ENCODE data around the gene DPP10. TPM values are rescaled to one million over a fixed set of nuclear protein-coding genes. Genes with fewer than 3 reads are reported as not detected.

DPP10 gene
- total RNA-seq, 1 donor from 2014 or later, result 1.1 TPM

GRCh38 chr2:115314119-115314518 is 871.7 kb downstream of the DPP10 start:
- Histone ChIP-seq H4K20me1 (ENCODE audit: insufficient read depth, low read length) (no peaks in the 10 kb centered on the region), H3K9me3 (ENCODE audit: insufficient read depth, low read depth, low read length) (no peaks in the 10 kb centered on the region), H3K27ac (ENCODE audit: low read depth, low read length) (no peak overlapping the region), H3K4me1 (ENCODE audit: insufficient read depth, low read length) (no peaks in the 10 kb centered on the region), H3K36me3 (ENCODE audit: insufficient read depth, low read length) (no peaks in the 10 kb centered on the region), H3K27me3 (ENCODE audit: insufficient read depth, low read length) (no peaks in the 10 kb centered on the region), H3K79me2 (ENCODE audit: insufficient read depth, low read length) (no peaks in the 10 kb centered on the region), H2AFZ (ENCODE audit: low read depth, low read length) (no peak overlapping the region), H3K9ac (ENCODE audit: low read length) (no peak overlapping the region), H3K4me2 (ENCODE audit: low read length) (no peak overlapping the region), H3K4me3 (ENCODE audit: insufficient read depth, low read depth, low read length) (no peak overlapping the region)
- TF ChIP-seq CTCF (IDR thresholded peaks at IDR 0.05; ENCODE audit: insufficient read depth, low read depth, low read length) (no peak), EZH2 (IDR thresholded peaks at IDR 0.05; ENCODE audit: insufficient read depth, low read length) (no peak)
- no peak for FAIRE-seq
- Mint-ChIP-seq H3K27me3 (ENCODE audit: low read depth, unreplicated experiment) (no peaks in the 10 kb centered on the region), H3K36me3 (ENCODE audit: low read depth, unreplicated experiment) (no peaks in the 10 kb centered on the region), H3K27ac (ENCODE audit: unreplicated experiment) (no peak overlapping the region), H3K9me3 (ENCODE audit: unreplicated experiment) (no peaks in the 10 kb centered on the region), H3K4me1 (ENCODE audit: low read depth, unreplicated experiment) (no peaks in the 10 kb centered on the region), H3K4me3 (ENCODE audit: unreplicated experiment) (no peak overlapping the region)
- no peak for DNase-seq (ENCODE audit: low read depth)

- Mint-ChIP-seq H3K36me3 (ENCODE audit: low read depth, unreplicated experiment) (no peaks in the 10 kb centered on the region), H3K9me3 (ENCODE audit: unreplicated experiment) (peaks cover 2% of the 10 kb centered on the region), H3K4me3 (ENCODE audit: unreplicated experiment) (no peak overlapping the region), H3K4me1 (ENCODE audit: low read depth, unreplicated experiment) (no peaks in the 10 kb centered on the region), H3K27me3 (ENCODE audit: low read depth, unreplicated experiment) (no peaks in the 10 kb centered on the region), H3K27ac (ENCODE audit: unreplicated experiment) (no peak overlapping the region)
- Histone ChIP-seq H3K9ac (ENCODE audit: low read length) (no peak overlapping the region), H3K27me3 (ENCODE audit: insufficient read depth, low read length) (no peaks in the 10 kb centered on the region), H3K4me3 (ENCODE audit: insufficient read depth, low read depth, low read length) (no peak overlapping the region), H3K4me2 (ENCODE audit: low read length) (no peak overlapping the region), H3K4me1 (ENCODE audit: insufficient read depth, low read length) (no peaks in the 10 kb centered on the region), H3K27ac (ENCODE audit: low read depth, low read length) (no peak overlapping the region), H4K20me1 (ENCODE audit: insufficient read depth, low read length) (no peaks in the 10 kb centered on the region), H2AFZ (ENCODE audit: low read depth, low read length) (no peak overlapping the region), H3K9me3 (ENCODE audit: insufficient read depth, low read depth, low read length) (no peaks in the 10 kb centered on the region), H3K79me2 (ENCODE audit: insufficient read depth, low read length) (no peaks in the 10 kb centered on the region), H3K36me3 (ENCODE audit: insufficient read depth, low read length) (no peaks in the 10 kb centered on the region)
- FAIRE-seq, result no peak
- no peak for DNase-seq (ENCODE audit: low read depth)
- TF ChIP-seq CTCF (IDR thresholded peaks at IDR 0.05; ENCODE audit: insufficient read depth, low read depth, low read length) (no peak), EZH2 (IDR thresholded peaks at IDR 0.05; ENCODE audit: insufficient read depth, low read length) (no peak)
These were observed 884.6 kb downstream of the DPP10 start for GRCh38 chr2:115327061-115327460.

- no peak for DNase-seq (ENCODE audit: low read depth)
- peaks cover 11% of the 10 kb centered on the region for H3K9me3 ChIP-seq (ENCODE audit: insufficient read depth, low read depth, low read length)
- H4K20me1 ChIP-seq (ENCODE audit: insufficient read depth, low read length), result no peaks in the 10 kb centered on the region
- H3K27ac ChIP-seq (ENCODE audit: low read depth, low read length), result no peak overlapping the region
- H3K79me2 ChIP-seq (ENCODE audit: insufficient read depth, low read length), result no peaks in the 10 kb centered on the region
- H3K4me2 ChIP-seq (ENCODE audit: low read length), result no peak overlapping the region
- no peaks in the 10 kb centered on the region for H3K4me1 Mint-ChIP-seq (ENCODE audit: low read depth, unreplicated experiment)
- H3K27me3 ChIP-seq (ENCODE audit: insufficient read depth, low read length), result no peaks in the 10 kb centered on the region
- peaks cover 10% of the 10 kb centered on the region for H3K9me3 Mint-ChIP-seq (ENCODE audit: unreplicated experiment)
- TF ChIP-seq EZH2 (IDR thresholded peaks at IDR 0.05; ENCODE audit: insufficient read depth, low read length) (no peak), CTCF (IDR thresholded peaks at IDR 0.05; ENCODE audit: insufficient read depth, low read depth, low read length) (no peak)
- H3K27ac Mint-ChIP-seq (ENCODE audit: unreplicated experiment), result no peak overlapping the region
- H3K36me3 Mint-ChIP-seq (ENCODE audit: low read depth, unreplicated experiment), result no peaks in the 10 kb centered on the region
- H3K9ac ChIP-seq (ENCODE audit: low read length), result no peak overlapping the region
- no peak overlapping the region for H3K4me3 ChIP-seq (ENCODE audit: insufficient read depth, low read depth, low read length)
- H3K4me1 ChIP-seq (ENCODE audit: insufficient read depth, low read length), result no peaks in the 10 kb centered on the region
- H3K4me3 Mint-ChIP-seq (ENCODE audit: unreplicated experiment), result no peak overlapping the region
- no peaks in the 10 kb centered on the region for H3K27me3 Mint-ChIP-seq (ENCODE audit: low read depth, unreplicated experiment)
- H2AFZ ChIP-seq (ENCODE audit: low read depth, low read length), result no peak overlapping the region
- no peak for FAIRE-seq
- H3K36me3 ChIP-seq (ENCODE audit: insufficient read depth, low read length), result no peaks in the 10 kb centered on the region
These were observed 917.1 kb downstream of the DPP10 start for GRCh38 chr2:115359550-115359949.
